OCI-LY1 (cell line): ENCODE results near the gene ALCAM.

Experiments used
- H2AFZ ChIP-seq: fragments of 200-600 bp; sonication (generic), shearing (Covaris generic); 2 replicates; pipeline ENCODE4 v1.6.0; 2014; ENCODE audit warnings: antibody characterized with exemption, mild to moderate bottlenecking, low read length
- H3F3A ChIP-seq: fragments of 200-600 bp; sonication (generic), shearing (Covaris generic); 2 replicates; pipeline ENCODE4 v1.6.0; 2014; ENCODE audit warnings: mild to moderate bottlenecking, antibody characterized with exemption, low read length, moderate library complexity; ENCODE audit not compliant: insufficient read depth
- H3K27ac ChIP-seq: fragments of 200-600 bp; sonication (generic); 2 replicates; pipeline ENCODE4 v1.5.1; 2014; ENCODE audit warnings: low read length, mixed run types, mild to moderate bottlenecking, low read depth; ENCODE audit not compliant: poor library complexity, severe bottlenecking
- H3K27me3 ChIP-seq: fragments of 200-600 bp; sonication (generic); 2 replicates; pipeline ENCODE4 v1.6.0; 2014; ENCODE audit warnings: antibody characterized with exemption, mild to moderate bottlenecking, low read length, moderate library complexity; ENCODE audit not compliant: insufficient read depth
- H3K36me3 ChIP-seq: fragments of 200-600 bp; sonication (generic); 2 replicates; pipeline ENCODE4 v1.6.1; 2014; ENCODE audit warnings: mild to moderate bottlenecking, antibody characterized with exemption, low read length, moderate library complexity, mixed read lengths; ENCODE audit not compliant: insufficient read depth
- H3K4me1 ChIP-seq: fragments of 200-600 bp; sonication (generic); 2 replicates; pipeline ENCODE4 v1.5.1; 2014; ENCODE audit warnings: mild to moderate bottlenecking, low read length, moderate library complexity; ENCODE audit not compliant: insufficient read depth, severe bottlenecking
- H3K4me2 ChIP-seq: fragments of 200-600 bp; sonication (generic), shearing (Covaris generic); 2 replicates; pipeline ENCODE4 v1.6.1; 2014; ENCODE audit warnings: low read length
- H3K4me3 ChIP-seq: fragments of 200-600 bp; sonication (generic); 2 replicates; pipeline ENCODE4 v1.5.1; 2014; ENCODE audit warnings: low read length, low read depth, mild to moderate bottlenecking, mixed read lengths; ENCODE audit not compliant: poor library complexity, severe bottlenecking
- H3K79me2 ChIP-seq: fragments of 200-600 bp; shearing (Covaris generic); 2 replicates; pipeline ENCODE4 v1.6.1; 2016; ENCODE audit warnings: mixed run types, low read length, mixed read lengths; ENCODE audit not compliant: insufficient read depth
- H3K9ac ChIP-seq: fragments of 200-600 bp; sonication (generic), shearing (Covaris generic); 2 replicates; pipeline ENCODE4 v1.6.1; 2014; ENCODE audit warnings: mild to moderate bottlenecking, low read length, mixed read lengths
- H3K9me2 ChIP-seq: fragments of 200-600 bp; sonication (generic), shearing (Covaris generic); 2 replicates; pipeline ENCODE4 v1.6.1; 2014; ENCODE audit warnings: low read depth, mild to moderate bottlenecking, low read length, mixed read lengths
- H3K9me3 ChIP-seq: fragments of 200-600 bp; shearing (Covaris generic); 2 replicates; pipeline ENCODE4 v1.6.1; 2014; ENCODE audit warnings: low read length, mixed read lengths
- H4K20me1 ChIP-seq: fragments of 200-600 bp; sonication (generic), shearing (Covaris generic); 2 replicates; pipeline ENCODE4 v1.6.0; 2016; ENCODE audit warnings: mild to moderate bottlenecking, low read length; ENCODE audit not compliant: insufficient read depth
- EZH2 ChIP-seq: fragments of 200-600 bp; sonication (generic), shearing (Covaris generic); IDR thresholded peaks from 2 replicates; pipeline ENCODE4 v1.8.0; 2017; ENCODE audit warnings: borderline replicate concordance, mixed run types, mild to moderate bottlenecking, antibody characterized with exemption, low read length, moderate library complexity, mixed read lengths
- TF ChIP-seq, protein P1 (sequence below): fragments of 200-600 bp; sonication (generic), shearing (Covaris generic); IDR thresholded peaks from 2 replicates; pipeline ENCODE4 v1.5.1; 2017; ENCODE audit warnings: mild to moderate bottlenecking, antibody characterized with exemption, low read length, moderate library complexity, mixed read lengths

Gene ALCAM

DNA sequence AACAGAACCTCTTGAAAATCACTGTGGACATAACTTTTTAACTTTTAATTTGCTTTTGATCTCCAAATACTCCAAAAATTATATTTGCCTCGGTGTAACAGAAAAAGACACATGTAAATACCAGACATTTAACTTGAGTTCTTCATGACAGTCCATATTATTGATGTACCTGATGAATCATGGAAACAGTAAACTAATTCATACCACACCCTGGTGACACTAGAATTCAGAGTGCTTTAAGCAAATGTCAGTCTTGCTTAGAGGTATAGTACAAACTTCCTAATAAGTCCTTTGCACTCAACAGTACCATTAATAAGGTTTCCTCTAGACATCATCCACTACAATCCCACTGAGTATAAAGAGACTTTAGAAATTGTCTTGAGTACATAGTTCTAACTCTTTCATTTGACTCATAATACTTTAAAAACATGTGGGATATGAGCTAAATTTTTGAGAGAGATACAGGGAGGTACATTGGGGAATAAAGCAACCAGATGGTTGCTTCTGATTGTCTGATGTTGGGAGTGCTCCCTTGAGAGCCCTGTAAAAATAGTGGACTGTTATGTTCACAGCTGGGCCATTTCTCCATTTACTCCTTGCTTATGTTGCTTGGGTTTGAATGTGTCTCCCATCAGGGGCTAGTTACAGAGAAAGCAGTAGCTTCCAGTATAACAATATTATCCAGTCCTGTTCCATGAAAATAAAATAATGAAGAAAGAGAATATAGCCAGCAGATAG lies 175.7 kb downstream of the ALCAM start:
- Histone ChIP-seq H3K9me2 (no peaks in the 10 kb centered on the region), H3K4me2 (no peak overlapping the region), H3K9ac (no peak overlapping the region), H3K79me2 (no peaks in the 10 kb centered on the region), H3K36me3 (peaks cover 74% of the 10 kb centered on the region), H3K27me3 (no peaks in the 10 kb centered on the region), H3K4me1 (no peaks in the 10 kb centered on the region), H2AFZ (no peak overlapping the region), H4K20me1 (no peaks in the 10 kb centered on the region), H3K27ac (no peak overlapping the region), H3K9me3 (no peaks in the 10 kb centered on the region), H3K4me3 (no peak overlapping the region), H3F3A (no peaks in the 10 kb centered on the region)
- TF ChIP-seq, protein P1, sequence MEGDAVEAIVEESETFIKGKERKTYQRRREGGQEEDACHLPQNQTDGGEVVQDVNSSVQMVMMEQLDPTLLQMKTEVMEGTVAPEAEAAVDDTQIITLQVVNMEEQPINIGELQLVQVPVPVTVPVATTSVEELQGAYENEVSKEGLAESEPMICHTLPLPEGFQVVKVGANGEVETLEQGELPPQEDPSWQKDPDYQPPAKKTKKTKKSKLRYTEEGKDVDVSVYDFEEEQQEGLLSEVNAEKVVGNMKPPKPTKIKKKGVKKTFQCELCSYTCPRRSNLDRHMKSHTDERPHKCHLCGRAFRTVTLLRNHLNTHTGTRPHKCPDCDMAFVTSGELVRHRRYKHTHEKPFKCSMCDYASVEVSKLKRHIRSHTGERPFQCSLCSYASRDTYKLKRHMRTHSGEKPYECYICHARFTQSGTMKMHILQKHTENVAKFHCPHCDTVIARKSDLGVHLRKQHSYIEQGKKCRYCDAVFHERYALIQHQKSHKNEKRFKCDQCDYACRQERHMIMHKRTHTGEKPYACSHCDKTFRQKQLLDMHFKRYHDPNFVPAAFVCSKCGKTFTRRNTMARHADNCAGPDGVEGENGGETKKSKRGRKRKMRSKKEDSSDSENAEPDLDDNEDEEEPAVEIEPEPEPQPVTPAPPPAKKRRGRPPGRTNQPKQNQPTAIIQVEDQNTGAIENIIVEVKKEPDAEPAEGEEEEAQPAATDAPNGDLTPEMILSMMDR: no peak
- no peak for TF ChIP-seq EZH2

DNA sequence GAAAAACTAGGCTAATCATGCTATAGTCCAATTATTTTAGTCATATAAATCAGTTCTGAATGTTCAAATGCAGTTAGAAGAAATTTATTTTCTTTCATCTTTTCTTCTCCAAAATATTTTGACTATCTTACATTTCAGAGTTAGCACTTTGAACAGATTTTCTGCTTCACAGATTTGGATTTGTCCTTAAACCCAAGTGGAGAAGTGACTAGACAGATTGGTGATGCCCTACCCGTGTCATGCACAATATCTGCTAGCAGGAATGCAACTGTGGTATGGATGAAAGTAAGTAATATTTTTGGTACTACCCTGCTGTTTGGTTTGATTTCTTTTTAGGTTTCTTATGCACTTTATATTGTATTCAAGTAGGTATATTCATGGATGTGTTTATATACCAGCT lies 178.3 kb downstream of the ALCAM start:
- Histone ChIP-seq H3K9me2 (no peaks in the 10 kb centered on the region), H4K20me1 (no peaks in the 10 kb centered on the region), H3K27me3 (no peaks in the 10 kb centered on the region), H3K36me3 (peaks cover 94% of the 10 kb centered on the region), H3K4me3 (no peak overlapping the region), H3K79me2 (no peaks in the 10 kb centered on the region), H3K9me3 (no peaks in the 10 kb centered on the region), H2AFZ (no peak overlapping the region), H3F3A (no peaks in the 10 kb centered on the region), H3K4me2 (no peak overlapping the region), H3K27ac (no peak overlapping the region), H3K4me1 (no peaks in the 10 kb centered on the region), H3K9ac (no peak overlapping the region)
- TF ChIP-seq, protein P1: no peak
- no peak for TF ChIP-seq EZH2

DNA sequence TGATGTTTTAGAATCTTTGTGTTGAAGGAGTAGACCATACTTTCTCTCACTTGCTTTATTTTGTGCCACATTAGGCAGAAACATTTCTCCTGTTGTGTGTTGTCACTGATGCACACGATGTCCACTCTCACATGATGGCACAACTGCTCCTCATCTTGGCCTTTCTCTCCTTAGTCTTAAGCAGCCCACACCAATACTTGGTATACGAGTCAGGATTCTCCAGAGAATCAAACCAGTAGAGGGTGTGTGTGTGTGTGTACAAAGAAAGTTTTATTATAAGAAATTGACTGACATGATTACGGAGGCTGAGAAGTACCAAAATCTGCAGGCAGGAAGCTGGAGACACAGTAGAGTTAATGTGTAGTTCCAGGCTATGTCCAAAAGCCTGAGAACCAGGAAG lies 187.1 kb downstream of the ALCAM start:
- Histone ChIP-seq H3K9ac (no peak overlapping the region), H3K27me3 (no peaks in the 10 kb centered on the region), H3F3A (no peaks in the 10 kb centered on the region), H2AFZ (no peak overlapping the region), H3K79me2 (no peaks in the 10 kb centered on the region), H3K36me3 (peaks cover 52% of the 10 kb centered on the region), H3K9me3 (no peaks in the 10 kb centered on the region), H3K9me2 (no peaks in the 10 kb centered on the region), H3K4me2 (no peak overlapping the region), H4K20me1 (no peaks in the 10 kb centered on the region), H3K4me3 (no peak overlapping the region), H3K27ac (no peak overlapping the region), H3K4me1 (peaks cover 13% of the 10 kb centered on the region)
- no peak for TF ChIP-seq EZH2
- TF ChIP-seq, protein P1: no peak
